NCI-H526 (cell line): Measurements from ENCODE around the gene CASP1.
A peak's percentile ranks its signal among the peaks of the same experiment; 100 is the strongest.
"Not testable (repeated sequence)": the region's sequence is repeated elsewhere in the genome, so short reads cannot be mapped to it uniquely, and the experiment has no call there.

ENCODE experiments used
- DNase-seq, 2 experiments: peaks; one replicate each; lab custom pipeline; 2025; lab: John Stamatoyannopoulos, UW

CASP1 gene

DNA sequence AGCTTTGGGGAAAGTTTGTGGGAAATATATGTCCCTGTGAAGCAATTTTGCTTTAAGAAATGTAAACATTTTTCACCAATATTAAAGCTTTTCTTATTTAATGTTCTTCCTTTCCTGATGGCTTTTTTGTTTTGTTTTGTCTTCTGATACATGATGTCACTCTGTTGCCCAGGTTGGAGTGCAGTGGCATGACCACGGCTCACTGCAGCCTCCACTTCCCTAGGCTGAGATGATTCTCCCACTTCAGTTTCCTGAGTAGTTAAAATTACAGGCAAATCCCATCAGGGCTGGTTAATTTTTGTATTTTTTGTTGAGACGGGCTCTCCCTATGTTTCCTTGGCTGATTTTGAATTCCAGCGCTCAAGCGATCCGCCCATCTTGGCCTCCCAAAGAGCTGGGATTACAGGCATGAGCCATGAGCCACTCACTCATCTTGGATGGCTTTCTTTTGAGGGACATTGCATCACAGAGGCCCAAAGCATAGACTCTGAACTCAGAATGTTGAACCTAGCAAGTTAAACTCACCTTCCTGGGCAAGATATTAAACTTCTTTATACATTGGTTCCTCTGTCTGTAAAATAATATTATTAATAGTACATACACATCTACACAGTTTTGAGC lies 10.8 kb upstream of the CASP1 start:
- DNase-seq: no peak

- DNase-seq: not testable (repeated sequence)
These were observed 9.9 kb upstream of the CASP1 start, which contains the start of gene CARD16 for GRCh38 chr11:105044557-105045524. TSS of gene CARD16 (minus strand) at chr11:105045335. CDS start at chr11:105045297, 38 bp downstream.

GRCh38 chr11:105042178-105042577 lies 7.2 kb upstream of the CASP1 start:
- DNase-seq: no peak

- no peak for DNase-seq
These were observed 5.8 kb upstream of the CASP1 start for GRCh38 chr11:105040703-105041102.

GRCh38 chr11:105034388-105034787 lies 556 bp downstream of the CASP1 start:
- DNase-seq: not testable (repeated sequence)

- no peak for DNase-seq
These were observed 1.2 kb downstream of the CASP1 start for GRCh38 chr11:105033781-105034180.

DNA sequence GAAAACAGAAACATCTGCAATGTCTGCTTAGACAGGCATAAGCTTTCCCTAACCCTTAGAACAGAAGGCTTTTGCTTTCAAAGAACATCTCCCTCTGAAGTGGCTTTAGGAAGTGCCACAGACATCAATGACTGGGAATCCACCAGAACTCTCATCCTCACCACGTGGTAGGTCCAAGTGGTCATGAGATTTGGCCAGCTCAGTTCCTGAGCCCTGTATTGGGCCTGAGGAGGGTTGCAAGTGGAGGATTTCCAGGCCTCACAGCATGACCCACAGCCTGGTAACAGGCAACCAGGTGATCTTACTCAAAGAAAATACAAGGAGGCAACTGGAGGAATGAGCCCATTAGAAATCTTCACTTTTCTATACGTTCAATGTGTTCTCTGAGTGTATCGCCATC lies 1.6 kb downstream of the CASP1 start:
- no peak for DNase-seq

- DNase-seq: no peak
These were observed 2.4 kb downstream of the CASP1 start for GRCh38 chr11:105032495-105032894.

DNA sequence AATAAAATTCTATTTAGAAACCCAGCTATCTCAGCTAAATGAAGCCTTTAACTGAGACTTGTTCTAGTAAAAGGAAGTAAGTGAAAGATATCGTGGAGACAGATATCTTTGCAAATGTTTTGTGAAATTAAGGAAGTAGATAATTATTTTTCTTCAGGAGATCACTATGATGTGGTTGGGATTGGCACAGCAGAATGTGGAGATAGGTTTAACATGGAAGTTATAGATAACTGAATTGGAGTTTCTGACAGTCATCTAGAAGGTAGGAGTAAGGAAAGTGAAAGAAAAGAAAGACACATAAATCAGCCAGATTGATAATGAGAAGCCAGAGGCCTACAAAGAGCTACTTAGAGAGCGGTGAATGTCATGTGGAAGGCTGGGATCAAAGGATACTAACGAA lies 7.3 kb downstream of the CASP1 start:
- DNase-seq: no peak

DNA sequence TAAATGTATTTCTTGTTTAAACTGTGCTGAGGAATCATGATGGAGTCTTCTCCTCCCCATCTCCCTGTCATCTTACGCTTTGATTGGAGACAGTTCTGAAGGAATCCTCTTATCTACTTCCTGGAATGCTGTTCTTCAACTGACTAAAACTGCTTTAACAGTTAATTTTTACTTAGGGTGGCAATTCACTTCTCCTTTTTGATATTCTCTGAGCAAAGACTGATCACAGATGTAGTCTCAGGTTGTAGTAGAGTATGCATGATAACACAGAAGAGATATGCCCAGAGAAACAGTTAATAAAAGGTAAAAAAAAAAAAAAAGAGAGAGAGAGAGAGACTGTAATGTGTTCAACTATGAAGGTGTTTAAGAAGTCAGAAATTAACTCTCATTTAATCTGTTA lies 10.6 kb downstream of the CASP1 start:
- DNase-seq: no peak

DNA sequence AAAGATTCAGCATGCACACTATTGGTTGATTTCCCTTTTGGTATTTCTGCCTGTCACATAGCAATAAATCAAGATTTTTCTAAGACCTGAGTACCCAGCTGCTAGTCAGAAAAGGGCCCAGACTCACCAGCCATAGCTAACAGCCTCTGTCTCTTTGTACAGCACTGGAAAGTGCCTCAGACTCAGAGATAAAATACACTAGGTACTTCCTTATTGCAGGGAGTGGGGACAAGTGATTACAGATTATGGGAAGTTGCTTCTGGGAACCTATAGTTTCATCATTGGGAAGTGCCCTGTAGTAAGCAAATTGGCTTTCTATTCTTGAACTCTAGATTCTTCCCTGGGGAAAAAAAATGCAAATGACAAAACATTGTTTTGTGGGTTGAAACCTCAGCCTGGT lies 11.9 kb downstream of the CASP1 start, which contains the start of gene CASP5:
Gene CASP5, minus strand, starts transcription at position 166 of the 400 bp plus-strand sequence. Its CDS starts 32 bp downstream, at position 134.
- DNase-seq: peak in 1 of 2 experiments; percentile 19

GRCh38 chr11:105022527-105022926 lies 12.4 kb downstream of the CASP1 start:
- DNase-seq: no peak

DNA sequence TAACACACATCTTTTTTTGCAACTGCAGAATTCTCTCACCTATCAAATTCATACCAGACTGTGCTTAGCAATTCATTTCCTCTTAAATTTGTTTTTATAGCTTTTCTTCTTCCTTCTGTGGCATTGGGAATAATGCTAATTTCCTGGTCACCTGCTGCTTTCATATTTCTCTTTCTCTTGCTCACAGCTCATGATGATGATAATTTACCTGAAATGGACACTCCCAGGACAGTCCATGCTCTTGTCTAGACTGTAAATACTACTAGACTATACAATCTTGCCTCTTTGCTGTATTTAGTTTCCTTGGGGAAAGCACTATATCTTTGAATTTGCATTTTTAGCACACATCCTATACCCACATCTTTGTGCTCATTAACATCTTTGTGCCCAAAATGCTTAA lies 27.5 kb downstream of the CASP1 start:
- no peak for DNase-seq

GRCh38 chr11:105005451-105005845 lies 29.5 kb downstream of the CASP1 start:
- DNase-seq: no peak

DNA sequence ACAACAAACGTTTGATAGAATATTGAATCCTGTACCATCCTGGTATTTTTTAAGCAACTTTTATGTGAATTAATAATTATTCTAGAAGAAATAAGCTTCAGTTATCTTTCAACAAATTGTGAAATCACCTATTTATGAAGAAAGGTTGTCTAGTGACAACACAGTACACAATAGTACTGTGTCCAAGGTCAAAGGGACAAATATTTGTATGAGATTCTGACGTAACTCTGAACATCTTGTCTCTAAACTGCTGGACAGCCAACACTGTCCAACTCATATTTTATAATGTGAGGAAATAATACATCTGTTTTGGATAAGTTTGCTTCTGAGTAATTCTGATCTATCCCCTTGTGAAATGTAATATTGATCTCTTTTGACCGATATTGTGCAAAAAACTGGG lies 30.9 kb downstream of the CASP1 start:
- no peak for DNase-seq

DNA sequence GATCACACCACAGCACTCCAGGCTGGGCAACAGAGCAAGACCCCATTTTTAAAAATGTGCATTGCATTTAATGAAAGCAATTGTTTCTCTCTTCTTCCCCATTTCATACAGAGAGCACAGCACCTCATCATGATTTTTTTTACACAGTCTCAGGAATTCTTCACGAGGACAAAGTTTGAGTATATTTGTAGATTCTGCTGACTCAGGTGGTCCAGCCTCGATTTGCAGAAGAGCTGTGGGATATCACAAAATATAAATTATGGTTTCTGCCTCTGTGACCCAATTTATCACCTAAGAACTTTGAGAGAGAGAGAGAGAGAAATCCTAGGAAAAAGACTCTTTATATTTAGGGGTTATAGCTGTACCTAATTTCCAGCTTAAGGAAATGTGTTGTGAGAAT lies 31.8 kb downstream of the CASP1 start:
- DNase-seq: no peak

DNA sequence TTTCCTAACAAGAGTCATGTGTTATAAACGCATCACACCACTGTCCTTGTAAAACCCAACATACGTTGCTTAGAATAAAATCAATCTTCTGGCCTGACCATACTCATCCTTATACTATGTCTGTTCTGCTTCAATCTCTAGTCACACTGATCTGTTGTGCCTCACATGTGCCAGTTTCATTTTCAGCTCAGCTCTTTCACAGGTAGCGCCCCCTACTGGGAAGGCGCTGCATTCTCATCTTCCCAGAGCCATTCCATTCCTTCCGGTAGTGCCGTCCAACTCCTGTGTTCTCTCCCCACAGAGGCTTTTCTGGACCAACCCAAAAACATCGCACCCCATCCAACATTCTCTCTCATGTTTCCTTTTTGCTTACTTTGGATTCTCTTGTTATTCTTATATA lies 34.1 kb downstream of the CASP1 start:
- DNase-seq: peak in 1 of 2 experiments; percentile 43

GRCh38 chr11:105000167-105000566 lies 34.8 kb downstream of the CASP1 start:
- peak; percentile 8 to 49 for DNase-seq

DNA sequence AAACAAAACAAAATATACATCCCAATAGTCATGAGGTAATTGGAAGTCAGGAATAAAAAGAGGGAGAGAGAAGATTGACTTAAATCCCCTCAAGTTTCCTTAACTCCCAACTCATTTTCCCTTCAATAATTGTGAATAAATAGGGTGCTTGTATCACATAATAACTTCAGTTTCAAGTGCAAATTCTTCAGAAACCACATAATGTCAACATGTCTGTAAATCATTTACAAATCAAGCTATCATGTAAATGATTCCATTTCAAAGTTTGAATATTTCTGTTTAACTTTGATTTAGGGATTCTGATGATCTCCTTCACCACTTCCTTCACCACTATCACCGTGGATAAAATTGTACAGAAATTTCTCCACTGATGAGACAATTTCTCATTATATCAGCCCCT lies 35.2 kb downstream of the CASP1 start:
- no peak for DNase-seq

DNA sequence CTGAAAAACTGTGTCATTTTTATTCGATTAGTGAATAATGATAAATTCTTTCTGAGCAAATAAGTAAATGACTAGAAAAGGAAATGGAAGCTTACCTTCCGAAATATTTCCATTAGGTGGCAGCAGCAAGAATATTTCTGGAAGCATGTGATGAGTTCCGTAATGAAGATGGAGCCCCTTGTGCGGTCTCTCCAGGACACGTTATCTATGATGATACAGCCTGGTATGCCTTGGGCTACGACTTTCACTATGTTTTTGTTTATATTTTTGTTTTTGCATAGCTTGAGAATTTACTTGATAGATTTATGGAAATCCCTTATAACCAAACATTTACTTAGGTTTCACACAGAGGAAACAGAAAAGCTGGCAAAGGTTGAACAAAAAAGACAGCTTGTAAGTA lies 37.7 kb downstream of the CASP1 start:
- DNase-seq: peak in 1 of 2 experiments; percentile 29

GRCh38 chr11:104995001-104995408 lies 39.9 kb downstream of the CASP1 start:
- DNase-seq: no peak

DNA sequence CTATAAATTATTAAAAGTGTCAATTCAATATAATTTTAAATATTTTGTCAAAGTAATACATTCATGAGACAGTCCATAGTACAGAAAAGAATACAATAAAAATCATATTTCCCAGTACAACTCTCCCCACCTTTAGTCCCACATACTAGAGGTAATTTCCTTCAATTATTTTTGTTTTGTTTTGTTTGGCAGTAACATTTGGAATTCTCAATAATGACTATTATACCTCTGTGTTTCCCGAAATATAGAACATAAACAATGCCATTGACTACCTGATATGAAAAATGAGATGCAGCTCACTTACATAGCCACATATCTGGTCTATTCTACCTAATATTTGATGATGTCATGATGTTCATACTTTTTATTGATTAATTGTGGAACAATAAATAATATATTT lies 42.2 kb downstream of the CASP1 start:
- DNase-seq: no peak

DNA sequence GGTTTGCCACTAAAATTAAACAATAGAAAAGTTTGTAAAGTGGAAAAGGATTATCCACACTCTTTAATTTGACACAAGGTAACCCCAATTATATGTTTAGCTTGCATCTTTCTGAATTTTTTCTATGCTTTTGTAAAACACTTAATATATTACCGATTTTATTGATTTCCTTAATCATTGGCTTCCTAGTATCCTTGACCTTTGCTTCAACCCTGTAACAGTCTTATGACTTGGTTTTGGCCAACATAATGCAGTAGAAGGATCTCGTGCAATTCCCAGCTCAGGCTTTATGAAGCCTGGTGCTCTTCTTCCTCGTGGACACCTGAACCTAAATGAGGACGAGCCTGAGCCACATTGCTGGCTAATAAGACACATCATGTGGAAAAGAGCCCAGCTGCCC lies 43.0 kb downstream of the CASP1 start:
- no peak for DNase-seq
